Activated T-cell treated with anti-CD3 and anti-CD28 coated beads for 1 hour (primary cell): ENCODE data around the gene CDC42SE2.
"Not testable (repeated sequence)": the region's sequence is repeated elsewhere in the genome, so short reads cannot be mapped to it uniquely, and the experiment has no call there.

ENCODE experiments used
- DNase-seq: peaks from one replicate; pipeline ENCODE4 v3.0.0-alpha.2; 2020; ENCODE audit warnings: low read depth

CDC42SE2 gene

DNA sequence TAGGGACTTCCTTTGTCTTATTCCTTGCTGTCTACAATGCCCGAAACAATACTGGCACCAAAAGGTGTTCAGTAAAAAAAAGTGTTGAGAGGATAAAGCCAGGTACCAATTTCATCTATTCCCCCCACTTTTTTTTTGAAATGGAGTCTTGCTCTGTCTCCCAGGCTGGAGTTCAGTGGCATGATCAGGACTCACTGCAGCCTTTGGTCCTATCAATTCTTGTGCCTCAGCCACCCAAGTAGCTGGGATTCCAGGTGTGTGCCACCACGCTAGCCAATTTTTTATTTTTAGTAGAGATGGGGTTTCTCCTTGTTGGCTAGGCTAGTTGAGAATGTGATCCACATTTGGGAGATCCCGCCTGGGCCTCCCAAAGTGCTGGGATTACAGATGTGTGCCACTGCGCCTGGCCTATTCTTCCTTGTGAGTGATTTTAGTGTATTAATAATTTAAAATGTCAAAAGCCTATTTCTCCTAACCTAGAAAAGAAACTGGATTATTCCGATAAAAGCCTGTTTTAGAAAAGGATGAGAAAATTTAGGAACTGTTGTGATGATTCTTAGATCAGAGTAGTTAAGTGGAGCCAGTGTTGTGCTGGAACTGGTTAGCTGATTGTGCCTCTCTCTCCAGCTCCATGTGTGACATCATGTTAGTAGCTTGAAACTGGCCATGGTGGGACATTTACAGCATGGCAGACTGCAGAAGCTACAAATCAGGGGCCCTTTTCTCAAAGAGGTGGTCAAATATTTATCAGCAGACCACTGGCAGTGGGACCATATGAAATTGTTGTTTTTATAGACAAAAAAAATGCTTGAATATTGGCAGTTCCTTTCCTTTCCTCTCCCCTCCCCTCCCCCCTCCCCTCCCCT, 14.3 kb downstream of the CDC42SE2 start:
- no peak for DNase-seq

DNA sequence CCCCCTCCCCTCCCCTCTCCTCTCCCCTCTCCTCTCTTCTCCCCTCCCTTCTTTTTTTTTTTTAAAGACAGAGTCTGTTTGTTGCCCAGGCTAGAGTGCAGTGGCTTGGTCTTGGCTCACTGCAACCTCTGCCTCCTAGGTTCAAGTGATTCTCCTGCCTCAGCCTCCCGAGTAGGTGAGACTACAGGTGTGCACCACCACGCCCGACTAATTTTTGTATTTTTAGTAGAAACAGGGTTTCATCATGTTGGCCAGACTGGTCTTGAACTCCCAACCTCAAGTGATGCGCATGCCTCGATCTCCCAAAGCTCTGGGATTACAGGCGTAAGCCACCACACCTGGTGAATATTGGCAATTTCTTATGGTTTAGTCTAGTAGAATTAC, 14.9 kb downstream of the CDC42SE2 start:
- DNase-seq: not testable (repeated sequence)

DNA sequence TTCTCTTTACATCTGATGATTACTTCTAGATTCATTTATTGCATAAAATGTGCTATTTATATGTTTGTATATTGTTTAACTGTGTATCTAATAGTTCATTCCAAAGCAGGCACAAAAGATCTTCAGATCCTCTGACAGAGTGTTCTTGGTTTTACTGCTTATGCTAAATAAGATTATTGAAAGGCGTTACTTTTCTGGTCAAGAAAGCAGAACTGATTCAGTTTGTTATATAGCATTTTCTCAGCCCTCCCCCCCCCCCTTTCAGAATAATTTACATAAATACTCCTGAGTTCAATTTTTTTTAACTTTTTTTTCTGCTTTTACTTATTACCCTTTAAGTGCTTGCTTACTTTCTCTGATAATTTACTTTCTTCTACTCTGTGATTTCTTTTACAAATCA, 15.4 kb downstream of the CDC42SE2 start:
- DNase-seq: no peak

- DNase-seq: no peak
Measured at GRCh38 chr5:131280417-131280816, 16.6 kb downstream of the CDC42SE2 start.

DNA sequence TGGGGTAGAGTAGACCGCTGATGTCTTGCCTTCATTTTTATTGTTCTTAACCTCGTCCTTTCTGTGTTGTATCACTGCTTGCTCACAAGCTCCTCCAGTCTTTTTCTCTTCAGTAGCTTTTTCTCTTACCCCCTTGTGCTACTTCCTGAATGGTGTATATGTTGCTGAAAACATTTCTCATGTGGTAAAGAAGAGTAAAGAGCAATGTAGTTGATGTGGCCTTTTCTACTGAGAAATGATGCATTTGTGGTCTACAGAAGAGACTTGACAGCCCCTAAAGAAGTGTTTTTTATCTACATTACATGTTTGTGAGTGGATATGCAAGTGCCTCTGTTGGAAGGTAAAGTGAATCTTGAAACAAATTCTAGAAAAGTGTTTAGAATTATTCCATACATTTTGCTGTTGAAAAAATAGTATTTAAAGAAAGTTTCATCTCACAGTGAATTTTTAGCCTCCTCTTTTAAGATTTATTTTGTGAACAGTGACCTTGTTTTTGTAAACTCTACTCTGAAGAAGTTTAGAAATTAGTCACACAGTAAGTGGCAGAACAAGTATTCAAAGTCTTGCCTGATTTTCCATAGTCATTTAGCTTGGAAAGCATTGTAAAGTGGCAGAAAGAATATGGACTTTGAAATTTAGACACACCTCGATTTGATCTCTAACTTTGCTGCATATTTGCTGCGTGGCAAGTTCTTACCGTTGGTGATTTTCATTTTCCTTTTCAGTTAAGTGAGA, 17.4 kb downstream of the CDC42SE2 start:
- DNase-seq: no peak

- no peak for DNase-seq
Measured at GRCh38 chr5:131281868-131282234, 18.0 kb downstream of the CDC42SE2 start.

DNA sequence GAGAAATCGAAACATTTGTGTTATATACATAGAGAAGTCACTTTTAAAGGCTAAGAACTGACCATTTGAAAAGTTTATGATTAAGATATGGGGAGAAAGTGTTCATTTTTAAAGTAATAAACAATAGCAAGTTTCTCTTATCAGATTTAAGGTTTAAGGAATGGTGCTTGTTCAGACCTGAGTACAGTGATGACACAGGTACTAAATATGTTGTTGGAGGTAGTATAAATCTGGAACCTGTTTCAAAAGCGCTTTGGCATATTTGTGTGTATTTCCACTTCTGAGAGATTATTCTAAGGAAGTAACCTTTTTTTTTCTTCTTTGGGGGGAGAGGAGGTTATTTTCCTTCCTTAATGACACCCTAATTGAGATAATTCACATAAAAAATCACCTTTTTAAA, 18.4 kb downstream of the CDC42SE2 start:
- DNase-seq: no peak

DNA sequence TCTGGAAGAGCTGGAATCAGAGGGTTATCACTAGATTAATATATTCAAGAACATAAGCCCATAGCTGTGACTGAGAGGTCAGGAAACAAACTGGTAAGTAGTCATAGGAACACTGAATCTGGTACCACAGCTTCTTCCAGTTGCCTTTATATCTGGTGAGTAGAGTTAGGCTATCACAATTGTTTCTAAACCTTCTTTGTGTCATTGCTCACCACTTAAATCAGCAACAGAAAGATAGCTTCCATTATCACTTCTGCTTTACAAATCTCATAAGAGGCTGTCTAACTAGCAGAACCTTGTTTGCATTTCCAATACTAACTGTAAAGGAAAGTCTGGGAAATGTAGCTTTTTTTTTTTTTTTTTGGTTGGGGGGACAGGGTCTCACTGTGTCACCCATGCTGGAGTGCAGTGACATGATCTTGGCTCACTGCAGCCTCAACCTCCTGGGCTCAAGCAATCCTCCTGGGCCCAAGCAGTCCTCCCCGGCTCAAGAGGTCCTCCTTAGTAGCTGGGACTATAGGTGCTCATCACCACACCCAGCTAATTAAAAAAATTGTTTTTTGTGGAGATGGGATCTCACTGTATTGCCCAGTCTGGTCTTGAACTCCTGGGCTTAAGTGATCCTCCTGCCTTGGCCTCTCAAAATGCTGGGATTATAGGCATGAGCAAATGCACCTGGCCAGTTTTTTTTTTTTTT, 22.0 kb downstream of the CDC42SE2 start:
- no peak for DNase-seq

- no peak for DNase-seq
Measured at GRCh38 chr5:131286400-131286715, 22.5 kb downstream of the CDC42SE2 start.

GRCh38 chr5:131288328-131288727, 24.5 kb downstream of the CDC42SE2 start:
- DNase-seq: no peak

DNA sequence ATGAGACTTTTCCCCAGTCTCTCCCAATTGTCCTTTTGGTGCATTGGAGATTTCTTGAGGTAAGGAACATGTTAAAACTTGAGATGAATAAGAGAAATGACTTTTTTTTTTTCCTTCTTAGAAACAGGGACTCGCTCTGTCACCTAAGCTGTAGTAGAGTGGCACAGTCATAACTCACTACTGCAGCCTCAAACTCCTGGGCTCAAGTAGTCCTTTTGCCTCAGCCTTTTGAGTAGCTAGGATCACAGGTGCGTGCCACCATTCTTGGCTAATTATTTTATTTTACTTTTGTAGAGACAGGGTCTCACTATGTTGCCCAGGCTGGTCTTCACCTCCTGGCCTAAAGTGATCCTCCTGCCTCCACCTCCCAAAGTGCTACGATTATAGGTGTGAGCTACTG, 25.9 kb downstream of the CDC42SE2 start:
- DNase-seq: no peak

GRCh38 chr5:131296213-131296672, 32.4 kb downstream of the CDC42SE2 start:
- no peak for DNase-seq

- DNase-seq: no peak
Measured at GRCh38 chr5:131297886-131298285, 34.0 kb downstream of the CDC42SE2 start.

- DNase-seq: no peak
Measured at GRCh38 chr5:131299465-131299864, 35.6 kb downstream of the CDC42SE2 start.

DNA sequence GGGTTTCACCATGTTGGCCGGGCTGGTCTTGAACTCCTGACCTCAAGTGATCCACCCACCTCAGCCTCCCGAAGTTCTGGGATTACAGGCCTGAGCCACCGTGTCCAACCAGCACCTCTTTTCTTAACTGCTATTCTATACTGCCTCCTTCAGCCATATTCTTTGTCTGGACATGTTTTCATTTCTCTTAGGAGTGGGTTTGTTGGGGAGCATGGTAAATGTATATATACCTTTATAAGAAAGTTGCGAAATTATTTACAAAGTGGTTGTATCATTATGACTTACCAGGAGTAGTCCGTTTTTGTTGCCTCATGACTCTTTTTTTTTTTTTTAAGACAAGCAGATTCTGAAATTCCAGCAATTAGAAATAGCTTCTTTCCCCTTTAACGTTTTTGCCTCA, 38.7 kb downstream of the CDC42SE2 start:
- DNase-seq: no peak

GRCh38 chr5:131303537-131303936, 39.7 kb downstream of the CDC42SE2 start:
- DNase-seq: no peak

DNA sequence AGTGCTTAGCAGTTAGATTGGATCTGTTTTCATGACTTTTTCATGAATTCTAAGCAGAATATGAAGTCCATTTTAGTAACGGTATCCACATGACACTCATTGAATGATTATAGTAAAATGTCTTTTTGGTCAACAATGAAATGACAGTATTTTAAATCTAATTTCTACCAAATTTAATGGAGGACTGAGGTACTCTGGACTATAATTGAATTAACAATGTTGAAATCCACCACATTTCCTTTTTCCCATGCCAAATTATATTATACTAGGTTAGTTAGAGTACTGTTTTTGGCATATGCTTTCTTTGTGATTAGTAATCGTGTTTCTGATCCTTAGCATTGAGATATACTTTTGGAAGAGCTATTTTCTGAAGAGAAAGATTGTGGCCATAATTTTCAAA, 40.6 kb downstream of the CDC42SE2 start:
- no peak for DNase-seq

DNA sequence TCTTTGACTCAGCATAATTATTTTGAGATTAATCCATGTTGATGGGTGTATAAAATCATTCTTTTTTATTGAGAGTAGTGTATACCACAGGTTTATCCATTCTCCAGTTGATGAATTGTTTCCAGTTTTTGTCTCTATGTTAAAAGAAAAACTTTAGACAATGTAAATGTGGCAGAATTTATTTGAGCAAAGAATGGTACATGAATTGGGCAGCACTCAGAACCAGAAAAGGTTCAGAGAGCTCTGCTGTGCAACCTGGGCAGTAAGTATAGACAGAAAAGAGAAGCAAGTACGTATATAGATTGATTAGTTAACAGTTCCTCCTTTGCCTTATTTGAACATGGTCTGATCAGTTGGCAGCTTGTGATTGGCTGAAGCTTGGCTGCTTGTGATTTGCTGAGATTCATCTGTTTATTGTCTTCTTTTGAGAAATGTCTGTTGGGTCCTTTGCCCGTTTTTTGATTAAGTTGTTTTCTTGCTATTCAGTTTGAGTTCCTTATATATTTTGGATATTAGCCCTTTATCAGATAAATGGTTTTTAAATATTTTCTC, 41.4 kb downstream of the CDC42SE2 start:
- DNase-seq: no peak

DNA sequence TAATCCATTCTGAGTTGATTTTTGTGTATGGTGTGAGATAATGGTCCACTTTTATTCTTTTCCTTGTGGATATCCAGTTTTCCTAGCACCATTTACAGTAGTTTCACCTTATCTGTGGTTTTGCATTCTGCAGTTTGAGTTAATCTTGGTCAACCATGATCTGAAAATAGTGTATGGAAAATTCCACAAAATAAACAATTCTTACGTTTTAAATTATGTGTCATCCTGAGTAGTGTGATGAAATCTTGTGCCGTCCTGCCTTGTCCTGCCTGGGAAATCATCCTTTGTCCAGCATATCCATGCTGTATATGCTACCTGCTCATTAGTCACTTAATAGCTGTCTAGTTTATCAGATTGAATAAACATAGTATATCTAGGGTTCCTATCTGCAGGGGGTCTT, 42.1 kb downstream of the CDC42SE2 start:
- no peak for DNase-seq

- not testable (repeated sequence) for DNase-seq
Measured at GRCh38 chr5:131312235-131312772, 48.5 kb downstream of the CDC42SE2 start.

DNA sequence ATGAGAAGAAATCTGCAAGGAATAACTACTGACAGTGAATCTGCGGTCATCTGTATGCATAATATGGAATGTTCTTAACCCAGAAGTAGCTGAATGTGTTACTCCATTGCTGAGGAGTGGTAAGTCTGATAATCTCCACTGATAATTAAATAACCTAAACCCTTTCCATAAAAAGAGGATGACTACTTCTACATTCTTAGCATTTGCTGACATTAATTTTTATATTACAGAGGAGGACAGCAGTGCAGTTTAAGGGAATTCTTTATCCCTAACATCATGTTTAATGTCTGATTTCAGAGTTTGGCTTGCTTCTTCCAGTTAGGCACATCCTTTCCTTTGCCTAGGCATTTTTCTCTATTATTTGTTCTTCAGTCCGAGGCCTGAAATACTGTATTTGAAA, 52.2 kb downstream of the CDC42SE2 start:
- no peak for DNase-seq

GRCh38 chr5:131316822-131317221, 53.0 kb downstream of the CDC42SE2 start:
- no peak for DNase-seq
